Right ventricle myocardium inferior (tissue), 1 donor: ENCODE results near the gene RHBDD3. TPM values are rescaled to one million over a fixed set of nuclear protein-coding genes. Genes with fewer than 3 reads are reported as not detected.

Experiments used
- ATAC-seq: fragments of 200-7000 bp; cut with Tn5 transposase; one replicate; pipeline ENCODE4 v1.9.1; 2020; ENCODE audit warnings: mild to moderate bottlenecking, moderate library complexity
- DNase-seq: peaks from one replicate; pipeline ENCODE4 v3.0.0; 2021; ENCODE audit errors: missing footprints
- intact Hi-C: fragments of 100-400 bp; cut with DNase I; formaldehyde crosslinking; loops from one replicate; pipeline ENCODE4 v1.11.0; 2022
- total RNA-seq: library from RNA; stranded (reverse); fragmentation: NEBNext Ultra II Directional; extraction: Animal tissue kit (Norgen Biotek cat#: 25700); gene quantifications from one replicate; pipeline ENCODE4 v1.2.1, GENCODE V29; 2021
- donor health status: DM: no; HTN: yes; CAD: no; lungs with severe emphysema.

The RHBDD3 gene
- total RNA-seq, 1 donor from 2014 or later = 11.6 TPM

- intact Hi-C loops = no loop called here
- DNase-seq (no peak), ATAC-seq (no peak)
Measured at GRCh38 chr22:29214232-29214631, 53.5 kb downstream of the RHBDD3 start.

- DNase-seq = no peak
- ATAC-seq = no peak
- intact Hi-C loops = no loop called here
Measured at GRCh38 chr22:29213493-29213892, 54.3 kb downstream of the RHBDD3 start.

DNA sequence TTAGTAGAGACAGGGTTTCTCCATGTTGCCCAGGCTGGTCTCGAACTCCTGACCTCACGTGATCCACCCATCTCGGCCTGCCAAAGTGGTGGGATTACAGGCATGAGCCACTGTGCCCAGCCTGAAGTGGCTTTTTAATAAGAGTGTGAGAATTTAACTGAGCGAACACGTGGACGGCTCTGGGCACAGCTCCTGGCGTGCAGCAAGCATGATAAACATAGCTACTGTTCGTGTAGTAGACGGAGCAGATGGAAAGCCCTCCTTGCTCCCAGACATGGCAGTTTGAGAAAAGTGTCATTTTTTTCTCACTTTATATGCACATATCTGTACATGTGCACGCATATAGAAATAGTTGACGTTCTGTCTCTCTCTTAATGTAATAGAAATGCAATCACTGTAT lies 55.0 kb downstream of the RHBDD3 start:
- ATAC-seq = no peak
- intact Hi-C loops = no loop called here
- no peak for DNase-seq

DNA sequence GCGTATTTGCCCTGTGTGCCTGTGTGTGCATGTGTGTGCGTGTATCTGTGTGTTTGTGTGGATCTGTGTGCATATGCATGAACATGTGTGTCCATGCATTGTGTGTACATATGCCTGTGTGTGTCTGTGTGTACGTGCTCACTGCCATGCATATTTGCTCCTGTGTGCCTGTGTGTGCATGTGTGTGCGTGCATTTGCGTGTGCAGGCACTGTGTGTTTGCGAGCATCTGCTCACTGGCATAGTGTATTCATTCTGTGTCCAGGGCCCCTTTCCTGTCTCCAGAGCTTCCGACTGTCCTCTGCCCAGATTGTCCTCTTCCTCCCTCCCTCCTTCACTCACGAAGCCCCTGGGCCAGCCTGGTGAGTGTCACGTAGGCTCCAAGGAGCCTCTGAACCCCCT lies 56.3 kb downstream of the RHBDD3 start:
- intact Hi-C loops = no loop called here

GRCh38 chr22:29211066-29211465 lies 56.7 kb downstream of the RHBDD3 start:
- DNase-seq = no peak

More for the DNA sequence above, 56.3 kb downstream of the RHBDD3 start:
- DNase-seq (no peak), ATAC-seq (no peak)

More at GRCh38 chr22:29211066-29211465, 56.7 kb downstream of the RHBDD3 start:
- ATAC-seq = no peak
- intact Hi-C loops = no loop called here

Other genes starting within 250 kb of the RHBDD3 start
- gene C22orf31, start 206.2 kb downstream of the RHBDD3 start, total RNA-seq = not detected
- gene KREMEN1, start 194.9 kb downstream of the RHBDD3 start, total RNA-seq = 48.8 TPM
- gene EMID1, start 62.1 kb downstream of the RHBDD3 start, total RNA-seq = 0.43 TPM
- gene EWSR1, start 287 bp upstream of the RHBDD3 start, total RNA-seq = 112 TPM
- gene GAS2L1, start 38.7 kb upstream of the RHBDD3 start, total RNA-seq = 24.3 TPM
- gene RASL10A, start 47.7 kb upstream of the RHBDD3 start, total RNA-seq = 1.1 TPM
- gene AP1B1, start 120.6 kb upstream of the RHBDD3 start, total RNA-seq = 29.2 TPM
- gene RFPL1, start 170.6 kb upstream of the RHBDD3 start, total RNA-seq = not detected
- 0.27 TPM for gene NEFH, start 212.2 kb upstream of the RHBDD3 start, total RNA-seq